ENCODE measurements around the gene TTYH1. TPM values are rescaled to one million over a fixed set of nuclear protein-coding genes. Genes with fewer than 3 reads are reported as not detected.

Gene TTYH1
- total and polyA plus RNA-seq, 9 of the 15 experiments (the other 6 are each of a cell fraction or from before 2014, with no cell fraction given) = 0.08 TPM; not detected in 8

DNA sequence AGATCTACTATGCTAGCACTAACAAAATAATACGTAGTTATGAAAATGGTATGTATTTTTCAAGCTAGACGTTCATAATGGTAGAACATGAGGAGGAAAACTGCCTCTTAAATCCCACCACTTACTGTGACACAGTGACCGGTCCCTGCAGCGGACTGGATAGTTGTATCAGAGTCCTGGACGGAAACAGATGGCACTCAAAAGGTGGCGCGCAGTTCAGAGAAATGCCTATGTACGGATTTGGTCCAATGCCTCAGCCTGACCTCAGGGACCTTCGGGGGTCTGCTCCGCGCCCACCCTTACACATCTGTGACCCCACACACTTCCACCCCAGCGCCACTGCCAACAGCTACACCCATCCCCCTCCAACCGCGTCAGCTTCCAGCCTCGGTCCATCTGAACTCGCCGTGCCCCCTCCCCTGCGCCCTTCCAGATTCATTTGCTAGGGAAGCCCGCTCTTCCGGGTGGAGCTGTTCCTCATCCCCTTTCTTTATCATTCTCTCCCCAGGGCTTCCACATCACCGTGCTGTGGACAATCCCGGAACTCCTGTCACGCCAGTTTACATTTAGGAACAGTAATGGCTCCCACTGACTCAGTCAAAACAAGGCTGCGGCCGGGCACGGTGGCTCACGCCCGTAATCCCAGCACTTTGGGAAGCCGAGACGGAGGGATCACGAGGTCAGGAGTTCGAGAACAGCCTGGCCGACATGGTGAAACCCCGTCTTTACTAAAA lies 32.9 kb downstream of the TTYH1 start (continued):
- TF ChIP-seq TAF7 (tag; IDR thresholded peaks at IDR 0.05) (no peak), ZNF316 (IDR thresholded peaks at IDR 0.05) (0 out of 2 replicates have a peak, but pooled peaks have one; percentile 2), SIRT6 (IDR thresholded peaks at IDR 0.05; ENCODE audit: low read depth, low read length) (no peak), ZNF274 (IDR thresholded peaks at IDR 0.05; ENCODE audit: borderline replicate concordance, low read depth, low read length) (no peak), RHOXF2B (CRISPR knock-in tag; conservative IDR thresholded peaks at IDR 0.05) (no peak), CAMTA2 (CRISPR knock-in tag; conservative IDR thresholded peaks at IDR 0.05) (no peak), MCM2 (IDR thresholded peaks at IDR 0.05; ENCODE audit: low read depth) (no peak), NBN (IDR thresholded peaks at IDR 0.05; ENCODE audit: low read depth) (no peak)
- TF ChIP-seq, protein P1, sequence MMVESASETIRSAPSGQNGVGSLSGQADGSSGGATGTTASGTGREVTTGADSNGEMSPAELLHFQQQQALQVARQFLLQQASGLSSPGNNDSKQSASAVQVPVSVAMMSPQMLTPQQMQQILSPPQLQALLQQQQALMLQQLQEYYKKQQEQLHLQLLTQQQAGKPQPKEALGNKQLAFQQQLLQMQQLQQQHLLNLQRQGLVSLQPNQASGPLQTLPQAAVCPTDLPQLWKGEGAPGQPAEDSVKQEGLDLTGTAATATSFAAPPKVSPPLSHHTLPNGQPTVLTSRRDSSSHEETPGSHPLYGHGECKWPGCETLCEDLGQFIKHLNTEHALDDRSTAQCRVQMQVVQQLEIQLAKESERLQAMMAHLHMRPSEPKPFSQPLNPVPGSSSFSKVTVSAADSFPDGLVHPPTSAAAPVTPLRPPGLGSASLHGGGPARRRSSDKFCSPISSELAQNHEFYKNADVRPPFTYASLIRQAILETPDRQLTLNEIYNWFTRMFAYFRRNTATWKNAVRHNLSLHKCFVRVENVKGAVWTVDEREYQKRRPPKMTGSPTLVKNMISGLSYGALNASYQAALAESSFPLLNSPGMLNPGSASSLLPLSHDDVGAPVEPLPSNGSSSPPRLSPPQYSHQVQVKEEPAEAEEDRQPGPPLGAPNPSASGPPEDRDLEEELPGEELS (CRISPR knock-in tag; IDR thresholded peaks at IDR 0.05; ENCODE audit: borderline replicate concordance) = no peak
- TF ChIP-seq, protein P2, sequence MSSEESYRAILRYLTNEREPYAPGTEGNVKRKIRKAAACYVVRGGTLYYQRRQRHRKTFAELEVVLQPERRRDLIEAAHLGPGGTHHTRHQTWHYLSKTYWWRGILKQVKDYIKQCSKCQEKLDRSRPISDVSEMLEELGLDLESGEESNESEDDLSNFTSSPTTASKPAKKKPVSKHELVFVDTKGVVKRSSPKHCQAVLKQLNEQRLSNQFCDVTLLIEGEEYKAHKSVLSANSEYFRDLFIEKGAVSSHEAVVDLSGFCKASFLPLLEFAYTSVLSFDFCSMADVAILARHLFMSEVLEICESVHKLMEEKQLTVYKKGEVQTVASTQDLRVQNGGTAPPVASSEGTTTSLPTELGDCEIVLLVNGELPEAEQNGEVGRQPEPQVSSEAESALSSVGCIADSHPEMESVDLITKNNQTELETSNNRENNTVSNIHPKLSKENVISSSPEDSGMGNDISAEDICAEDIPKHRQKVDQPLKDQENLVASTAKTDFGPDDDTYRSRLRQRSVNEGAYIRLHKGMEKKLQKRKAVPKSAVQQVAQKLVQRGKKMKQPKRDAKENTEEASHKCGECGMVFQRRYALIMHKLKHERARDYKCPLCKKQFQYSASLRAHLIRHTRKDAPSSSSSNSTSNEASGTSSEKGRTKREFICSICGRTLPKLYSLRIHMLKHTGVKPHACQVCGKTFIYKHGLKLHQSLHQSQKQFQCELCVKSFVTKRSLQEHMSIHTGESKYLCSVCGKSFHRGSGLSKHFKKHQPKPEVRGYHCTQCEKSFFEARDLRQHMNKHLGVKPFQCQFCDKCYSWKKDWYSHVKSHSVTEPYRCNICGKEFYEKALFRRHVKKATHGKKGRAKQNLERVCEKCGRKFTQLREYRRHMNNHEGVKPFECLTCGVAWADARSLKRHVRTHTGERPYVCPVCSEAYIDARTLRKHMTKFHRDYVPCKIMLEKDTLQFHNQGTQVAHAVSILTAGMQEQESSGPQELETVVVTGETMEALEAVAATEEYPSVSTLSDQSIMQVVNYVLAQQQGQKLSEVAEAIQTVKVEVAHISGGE (CRISPR knock-in tag; IDR thresholded peaks at IDR 0.05) = 0 out of 6 replicates have a peak, but pooled peaks of 1 of the 3 experiments have one; percentile 33

Measured in K562 (cell line).